Thyroid gland (tissue), 4 donors: ENCODE measurements around the gene SGIP1. TPM values are rescaled to one million over a fixed set of nuclear protein-coding genes. Genes with fewer than 3 reads are reported as not detected.

Source experiments
- DNase-seq, 2 donors: peaks; one replicate each; pipeline ENCODE4 v3.0.0-alpha.2; 2019
- H3K27ac ChIP-seq, 3 donors: fragments of 200-600 bp; sonication (generic); 1 replicate in 2 of 3; 2 replicates in 1 of 3; pipeline ENCODE4 v1.5.1; 2016 to 2019; ENCODE audit warnings: mild to moderate bottlenecking in 1 of 3, moderate library complexity in 1 of 3
- H3K27me3 ChIP-seq: fragments of 200-600 bp; sonication (generic); one replicate; pipeline ENCODE4 v1.5.1; 2019
- H3K36me3 ChIP-seq, 2 donors: fragments of 200-600 bp; sonication (generic); one replicate each; pipeline ENCODE4 v1.5.1; 2016 to 2019
- H3K4me1 ChIP-seq, 2 donors: fragments of 200-600 bp; sonication (generic); one replicate each; pipeline ENCODE4 v1.5.1; 2017 to 2019
- H3K4me3 ChIP-seq, 3 donors: fragments of 200-600 bp; sonication (generic); replicated peaks in 1 of 3; 1 replicate in 2 of 3; 2 replicates in 1 of 3; pipeline ENCODE4 v1.5.1; 2016; ENCODE audit warnings: mild to moderate bottlenecking in 1 of 3
- H3K9me3 ChIP-seq: fragments of 200-600 bp; sonication (generic); one replicate; pipeline ENCODE4 v1.5.1; 2017
- CTCF ChIP-seq, 6 experiments: fragments of 200-600 bp in 3 of 6; fragments of 450-650 bp in 3 of 6; sonication (generic) in 3 of 6; IDR thresholded peaks; one replicate each; pipeline ENCODE4 v1.5.1; 2016 to 2019; ENCODE audit warnings: antibody characterized with exemption in 6 of 6, mild to moderate bottlenecking in 2 of 6, inconsistent platforms in 1 of 6, moderate library complexity in 1 of 6
- POLR2A ChIP-seq, 2 donors: fragments of 450-650 bp; IDR thresholded peaks; one replicate each; pipeline ENCODE4 v1.6.1; 2017; ENCODE audit warnings: antibody characterized with exemption in 2 of 2, mild to moderate bottlenecking in 2 of 2, moderate library complexity in 1 of 2
- WGBS, 2 donors: methylation state at CpG; one replicate each; pipeline ENCODE4 v1.1.5; 2017; 5-methylcytosine and 5-hydroxymethylcytosine counted together
- intact Hi-C: fragments of 100-400 bp; cut with DNase I; formaldehyde crosslinking; loops from one replicate; pipeline ENCODE4 v1.15.1; 2023
- total RNA-seq, 4 donors: library from RNA; depleted of rRNA; stranded (reverse); fragments of >200 nt; gene quantifications; one replicate each; pipeline ENCODE4 v1.2.3, GENCODE V29; 2016

Gene SGIP1
- total RNA-seq, 4 donors from 2014 or later = 18.7 to 25.6 (median 22.4) TPM

- Histone ChIP-seq H3K4me1 (peaks cover 66 to 69% of the 10 kb centered on the region in 2 donors), H3K4me3 (no peak overlapping the region), H3K27me3 (no peaks in the 10 kb centered on the region), H3K27ac (peak overlapping the region; percentile 89 to 99 (median 93)), H3K9me3 (no peaks in the 10 kb centered on the region), H3K36me3 (no peaks in the 10 kb centered on the region)
- DNase-seq = no peak
- 65 to 67% methylated on average over 8 of the region's 8 CpGs for WGBS, 2 donors
- intact Hi-C loops = no loop called here
- TF ChIP-seq POLR2A (IDR thresholded peaks at IDR 0.05) (no peak), CTCF (IDR thresholded peaks at IDR 0.05) (no peak)
Measured at GRCh38 chr1:66542314-66542713, 8.4 kb downstream of the SGIP1 start.

- 22% methylated on average over 8 of the region's 8 CpGs for WGBS, 2 donors
- Histone ChIP-seq H3K36me3 (no peaks in the 10 kb centered on the region), H3K4me3 (no peak overlapping the region), H3K4me1 (peaks cover 64 to 69% of the 10 kb centered on the region in 2 donors), H3K27ac (peak overlapping the region; percentile 89 to 99 (median 93)), H3K27me3 (no peaks in the 10 kb centered on the region), H3K9me3 (no peaks in the 10 kb centered on the region)
- TF ChIP-seq POLR2A (IDR thresholded peaks at IDR 0.05) (peak in 1 of 2 donors; percentile 41), CTCF (IDR thresholded peaks at IDR 0.05) (no peak)
- peak; percentile 83 to 84 for DNase-seq
- intact Hi-C loops = no loop called here
Measured at GRCh38 chr1:66542811-66543767, 9.1 kb downstream of the SGIP1 start.

DNA sequence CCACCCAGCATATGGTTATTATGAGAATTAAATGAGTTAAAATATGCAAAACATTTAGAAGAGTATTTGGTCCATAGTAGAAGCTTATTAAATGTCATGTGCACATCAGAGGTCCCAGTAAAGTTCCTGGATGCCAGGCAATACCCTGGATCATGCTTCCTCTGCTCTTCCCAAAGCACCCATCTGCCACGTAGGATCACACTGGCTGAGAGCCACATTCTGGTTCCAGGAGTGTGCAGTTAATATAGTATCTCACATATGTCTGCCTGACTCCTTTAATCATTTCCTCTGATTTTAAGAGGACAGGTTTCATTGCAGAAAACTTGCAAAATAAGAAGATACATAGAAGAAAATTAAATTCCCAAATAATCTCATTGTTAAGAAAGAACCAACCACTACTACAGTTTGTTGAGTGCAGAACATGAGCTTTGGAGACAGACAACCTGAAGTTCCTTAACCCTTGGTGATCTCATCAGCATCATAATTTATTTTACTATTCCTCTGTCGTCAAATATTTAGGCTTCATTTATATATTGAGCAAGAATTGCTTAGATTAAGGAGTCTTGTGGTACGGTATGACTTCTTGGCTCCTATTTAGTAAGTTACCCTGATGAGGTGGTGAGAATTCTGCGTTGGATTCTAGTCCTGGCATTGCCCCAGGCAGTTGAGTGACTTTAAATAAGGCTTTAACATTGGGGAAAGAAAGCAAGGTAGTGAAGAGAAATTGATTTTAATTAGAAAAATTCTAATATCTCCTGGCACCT, 12.3 kb downstream of the SGIP1 start:
- Histone ChIP-seq H3K4me3 (no peak overlapping the region), H3K9me3 (no peaks in the 10 kb centered on the region), H3K27ac (peak overlapping the region in 1 of 3 donors; percentile 99), H3K4me1 (peaks cover 38 to 41% of the 10 kb centered on the region in 2 donors), H3K36me3 (no peaks in the 10 kb centered on the region), H3K27me3 (no peaks in the 10 kb centered on the region)
- TF ChIP-seq POLR2A (IDR thresholded peaks at IDR 0.05) (no peak), CTCF (IDR thresholded peaks at IDR 0.05) (no peak)
- DNase-seq = no peak
- WGBS, 2 donors = 58 to 82% methylated on average over 4 of the region's 4 CpGs
- intact Hi-C loops = no loop called here

DNA sequence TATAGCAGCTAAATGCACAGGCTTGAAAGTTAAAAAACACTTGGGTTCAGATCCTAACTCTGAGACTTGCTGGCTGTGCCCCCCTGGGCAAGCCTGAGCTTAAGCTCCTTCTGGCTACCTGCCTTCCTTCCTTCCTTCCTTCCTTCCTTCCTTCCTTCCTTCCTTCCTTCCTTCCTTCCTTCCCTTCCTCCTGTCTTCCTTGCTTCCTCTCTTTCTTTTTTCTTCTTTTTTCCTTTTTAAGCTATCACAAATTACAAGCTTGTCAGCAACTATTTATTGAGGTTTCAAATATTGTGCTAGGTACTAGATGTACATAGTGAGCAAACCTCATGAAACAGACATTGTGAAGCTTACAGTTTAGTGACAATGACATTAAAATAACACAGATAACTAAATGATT, 15.1 kb downstream of the SGIP1 start:
- Histone ChIP-seq H3K4me1 (peaks cover 25 to 31% of the 10 kb centered on the region in 2 donors), H3K4me3 (no peak overlapping the region), H3K9me3 (no peaks in the 10 kb centered on the region), H3K27me3 (no peaks in the 10 kb centered on the region), H3K27ac (no peak overlapping the region), H3K36me3 (no peaks in the 10 kb centered on the region)
- TF ChIP-seq POLR2A (IDR thresholded peaks at IDR 0.05) = no peak
- TF ChIP-seq CTCF (IDR thresholded peaks at IDR 0.05) = no peak
- no peak for DNase-seq
- intact Hi-C loops = no loop called here
